H1 (cell line): Measurements from ENCODE around the gene R3HDM2. TPM values are rescaled to one million over a fixed set of nuclear protein-coding genes. Genes with fewer than 3 reads are reported as not detected.

Experiments used
- EP300 ChIP-seq, 2 experiments: IDR thresholded peaks; 1 replicate in 1 of 2; 2 replicates in 1 of 2; pipeline ENCODE4 v1.6.1; 2011 to 2012; ENCODE audit warnings: low read depth in 2 of 2, low read length in 2 of 2, mild to moderate bottlenecking in 2 of 2, borderline replicate concordance in 1 of 2, inconsistent platforms in 1 of 2, moderate library complexity in 1 of 2
- EZH2 ChIP-seq: fragments of 200-600 bp; sonication (generic); IDR thresholded peaks from 2 replicates; pipeline ENCODE4 v1.7.1; 2012; ENCODE audit warnings: low read depth, mild to moderate bottlenecking, moderate library complexity, low read length, inconsistent platforms; ENCODE audit not compliant: severe bottlenecking
- MAFK ChIP-seq: IDR thresholded peaks from 2 replicates; pipeline ENCODE4 v1.6.1; 2012; ENCODE audit warnings: low read depth, mild to moderate bottlenecking, improper control_type of control experiment, low read length
- PHF8 ChIP-seq: fragments of 200-600 bp; sonication (generic); conservative IDR thresholded peaks from 2 replicates; pipeline ENCODE4 v1.7.1; 2012; ENCODE audit warnings: low read depth, mild to moderate bottlenecking, inconsistent platforms, low read length, moderate library complexity
- TAF7 ChIP-seq: optimal IDR thresholded peaks from 2 replicates; pipeline ENCODE3; 2011; ENCODE audit warnings: low read depth, mild to moderate bottlenecking, inconsistent platforms, low read length, moderate library complexity, borderline replicate concordance
- polyA plus RNA-seq, 7 experiments: library from polyadenylated mRNA; depleted of rRNA in 3 of 7; stranded (reverse) in 5 of 7; unstranded in 2 of 7; fragments of >200 nt in 5 of 7; fragments of 200-250 nt in 2 of 7; gene quantifications; 1 replicate in 5 of 7; 2 replicates in 1 of 7; 4 replicates in 1 of 7; pipeline versions ENCODE4 v1.2.1 to v1.2.3, GENCODE V29; 2011 to 2013; ENCODE audit warnings: missing spikeins in 2 of 7, mixed read lengths in 2 of 7
- total RNA-seq: library from RNA; stranded (reverse); fragmentation: NEBNext Ultra II Directional; extraction: Animal tissue kit (Norgen Biotek cat#: 25700); gene quantifications from 2 replicates; pipeline ENCODE4 v1.2.1, GENCODE V29; 2021

The R3HDM2 gene
- total and polyA plus RNA-seq, 2 of the 8 experiments (the other 6 are each of a cell fraction or from before 2014, with no cell fraction given) = 25.6 to 27.0 TPM

GRCh38 chr12:57329219-57329618 is 101.6 kb downstream of the R3HDM2 start (continued):
- TF ChIP-seq MAFK (no peak), PHF8 (no peak), EP300 (IDR thresholded peaks at IDR 0.05; ENCODE audit: borderline replicate concordance in 1 of 2, low read depth in 2 of 2, low read length in 2 of 2) (no peak), EZH2 (no peak), TAF7 (no peak)
